PC-9 (cell line): ENCODE results near the gene CNKSR1. TPM values are rescaled to one million over a fixed set of nuclear protein-coding genes. Genes with fewer than 3 reads are reported as not detected.

Experiments used
- Bru-seq: library from RNA; stranded (reverse); fragments of 400-500 nt; gene quantifications from one replicate; lab custom pipeline; 2021; lab: Mats Ljungman, UMichigan
- BruChase-seq, 2 experiments: library from RNA; stranded (reverse); fragments of 400-500 nt; gene quantifications; one replicate each; lab custom pipeline; 2021; lab: Mats Ljungman, UMichigan
- BruUV-seq: library from RNA; stranded (reverse); fragments of 400-500 nt; replicated peaks from 2 replicates; lab custom pipeline; 2021; lab: Mats Ljungman, UMichigan
- CTCF ChIA-PET: fragments of 300-600 bp; sonication (Branson Sonifier 250); formaldehyde crosslinking; loops from one replicate; lab custom pipeline; 2022; ENCODE audit warnings: antibody characterized with exemption; lab: Charles Lee
- POLR2A ChIA-PET: fragments of 300-600 bp; sonication (Branson Sonifier 250); formaldehyde crosslinking; loops from one replicate; lab custom pipeline; 2022; ENCODE audit warnings: antibody characterized with exemption; ENCODE audit not compliant: unreplicated experiment; lab: Charles Lee
- DNase-seq, 2 experiments: peaks; one replicate each; pipeline versions ENCODE4 v3.0.0 to v3.0.0-alpha.2; 2015 to 2022; ENCODE audit warnings: mixed read lengths in 1 of 2
- H2AFZ ChIP-seq: fragments of 200-600 bp; sonication (generic); 2 replicates; pipeline ENCODE4 v1.8.1; 2017; ENCODE audit warnings: antibody characterized with exemption
- H3F3A ChIP-seq: fragments of 200-600 bp; sonication (generic); 2 replicates; pipeline ENCODE4 v1.8.1; 2017; ENCODE audit warnings: antibody characterized with exemption, mild to moderate bottlenecking, low read depth; ENCODE audit not compliant: insufficient read depth
- H3K27ac ChIP-seq: fragments of 200-600 bp; sonication (generic); 2 replicates; pipeline ENCODE4 v1.6.1; 2016; ENCODE audit warnings: mixed run types
- H3K27me3 ChIP-seq: fragments of 200-600 bp; sonication (generic); 2 replicates; pipeline ENCODE4 v1.6.1; 2016; ENCODE audit warnings: low read depth, mixed run types; ENCODE audit not compliant: insufficient read depth
- H3K36me3 ChIP-seq: fragments of 200-600 bp; sonication (generic); 2 replicates; pipeline ENCODE4 v1.6.1; 2016; ENCODE audit warnings: low read depth, mixed run types
- H3K4me1 ChIP-seq: fragments of 200-600 bp; sonication (generic); replicated peaks from 2 replicates; pipeline ENCODE4 v1.6.1; 2016; ENCODE audit warnings: mixed run types; ENCODE audit not compliant: insufficient read depth
- H3K4me2 ChIP-seq: fragments of 200-600 bp; sonication (generic); 2 replicates; pipeline ENCODE4 v1.6.1; 2017; ENCODE audit warnings: mixed run types
- H3K4me3 ChIP-seq: fragments of 200-600 bp; sonication (generic); 2 replicates; pipeline ENCODE4 v1.6.1; 2016; ENCODE audit warnings: mixed run types
- H3K79me2 ChIP-seq: fragments of 200-600 bp; sonication (generic); 2 replicates; pipeline ENCODE4 v1.6.1; 2017; ENCODE audit warnings: low read depth, mixed run types
- H3K9me2 ChIP-seq: fragments of 200-600 bp; sonication (generic); 2 replicates; pipeline ENCODE4 v1.8.1; 2017; ENCODE audit warnings: mild to moderate bottlenecking; ENCODE audit not compliant: insufficient read depth
- H3K9me3 ChIP-seq: fragments of 200-600 bp; sonication (generic); 2 replicates; pipeline ENCODE4 v1.8.1; 2016; ENCODE audit warnings: low read depth; ENCODE audit not compliant: insufficient read depth
- H4K20me1 ChIP-seq: fragments of 200-600 bp; sonication (generic); 2 replicates; pipeline ENCODE4 v1.8.1; 2017; ENCODE audit not compliant: insufficient read depth
- CTCF ChIP-seq: fragments of 200-600 bp; sonication (generic); conservative IDR thresholded peaks from 2 replicates; pipeline ENCODE4 v1.6.1; 2017; ENCODE audit warnings: mixed run types, antibody characterized with exemption, mild to moderate bottlenecking, moderate library complexity
- EZH2 ChIP-seq: fragments of 200-600 bp; sonication (generic); IDR thresholded peaks from 2 replicates; pipeline ENCODE4 v1.8.0; 2017; ENCODE audit warnings: antibody characterized with exemption, low read depth
- intact Hi-C: fragments of 100-400 bp; cut with micrococcal nuclease; formaldehyde crosslinking; loops from one replicate; pipeline ENCODE4 v1.10.0; 2022; ENCODE audit not compliant: unreplicated experiment
- long read RNA-seq: library from polyadenylated mRNA; stranded (forward); transcript quantifications from one replicate; pipeline ENCODE4 v2.0.0, GENCODE V29; 2022
- total RNA-seq: library from RNA; stranded (reverse); gene quantifications from 2 replicates; pipeline ENCODE4 v1.2.3, GENCODE V29; 2021

The CNKSR1 gene
- total RNA-seq (31.6 and 33.4 TPM in 2 replicates), Bru-seq, nascent RNA (percentile 53 among the genes with signal in this experiment), BruChase-seq, experiment 1, labeled RNA remaining after a 2-hour chase (percentile 68 among the genes with signal in this experiment), BruChase-seq, experiment 2, labeled RNA remaining after a 6-hour chase (percentile 74 among the genes with signal in this experiment)
- long read RNA-seq, transcript CNKSR1-201 (21 exons, 2,625 nt), result major isoform, 24 of 61 reads
- long read RNA-seq, partial matches to known transcripts, result 10 of 61 reads
- long read RNA-seq, other reads (novel, unspliced or antisense), result 23 of 61 reads

- CTCF ChIA-PET, result interaction anchor here (0.5 to 1.1 kb wide), 5 partner anchors 33 to 751 kb away, joined by 3 to 7 read pairs (median 5); partner anchors contain the start of genes CEP85 and PAFAH2
- Histone ChIP-seq H3K4me2 (peak within 1 kb of the TSS; percentile 91), H3K4me1 (peaks cover 21% of the 10 kb centered on the region), H3K79me2 (peaks cover 14% of the 10 kb centered on the region), H3K36me3 (no peaks in the 10 kb centered on the region; the same call in 1 of the 2 replicates), H3F3A (peaks cover 40% of the 10 kb centered on the region), H3K4me3 (peak within 1 kb of the TSS; percentile 67), H3K9me2 (no peaks in the 10 kb centered on the region), H3K9me3 (no peaks in the 10 kb centered on the region), H3K27me3 (no peaks in the 10 kb centered on the region), H4K20me1 (no peaks in the 10 kb centered on the region), H3K27ac (peak within 1 kb of the TSS; percentile 64), H2AFZ (peak within 1 kb of the TSS; percentile 84)
- DNase-seq, result peak; percentile 88 to 89
- no TSS peak for BruUV-seq
- POLR2A ChIA-PET, result interaction anchor here (0.5 to 0.6 kb wide), 4 partner anchors 8 to 328 kb away, joined by 3 to 8 read pairs (median 4); partner anchors contain the start of gene ZNF593
- TF ChIP-seq CTCF, result peak; percentile 71
- no peak for TF ChIP-seq EZH2
- intact Hi-C loops, result loop anchor here (1.0 to 10.0 kb wide), 2 partner anchors 57 to 238 kb away; partner anchors contain the start of genes CEP85 and LIN28A
These were observed at the start of gene CNKSR1 for GRCh38 chr1:26177182-26177684. TSS of gene CNKSR1 (plus strand) at chr1:26177491. CDS start at chr1:26177548, 57 bp downstream.

- POLR2A ChIA-PET, result no interaction called here
- intact Hi-C loops, result no loop called here
- Histone ChIP-seq H3F3A (peaks cover 24% of the 10 kb centered on the region), H3K9me3 (no peaks in the 10 kb centered on the region), H3K27ac (no peak overlapping the region), H3K36me3 (peaks cover 3% of the 10 kb centered on the region; the same call in 1 of the 2 replicates), H3K79me2 (peaks cover 3% of the 10 kb centered on the region), H4K20me1 (no peaks in the 10 kb centered on the region), H3K27me3 (no peaks in the 10 kb centered on the region), H3K9me2 (no peaks in the 10 kb centered on the region), H2AFZ (no peak overlapping the region), H3K4me2 (no peak overlapping the region), H3K4me1 (peaks cover 30% of the 10 kb centered on the region), H3K4me3 (no peak overlapping the region)
- TF ChIP-seq EZH2 (no peak), CTCF (no peak)
- no TSS peak for BruUV-seq
- no peak for DNase-seq
- CTCF ChIA-PET, result interaction anchor here (0.7 kb wide), 1 partner anchor 13 kb away, joined by 6 read pairs; no protein-coding TSS in a partner anchor
These were observed 47.5 kb upstream of the CNKSR1 start for GRCh38 chr1:26129778-26130177.

GRCh38 chr1:26130695-26131094 is 46.6 kb upstream of the CNKSR1 start:
- POLR2A ChIA-PET, result no interaction called here
- H3K4me3 ChIP-seq, result no peak overlapping the region
- TF ChIP-seq CTCF, result no peak
- TF ChIP-seq EZH2, result no peak
- no peak overlapping the region for H2AFZ ChIP-seq
- H3K4me2 ChIP-seq, result no peak overlapping the region
- H3K27ac ChIP-seq, result no peak overlapping the region
- no peaks in the 10 kb centered on the region for H3K27me3 ChIP-seq
- H3K79me2 ChIP-seq, result no peaks in the 10 kb centered on the region
- no peaks in the 10 kb centered on the region for H3K9me3 ChIP-seq
- no peak for DNase-seq
- BruUV-seq, result no TSS peak
- intact Hi-C loops, result no loop called here
- CTCF ChIA-PET, result interaction anchor here (0.6 kb wide), 1 partner anchor 169 kb away, joined by 3 read pairs; no protein-coding TSS in a partner anchor
- H3K36me3 ChIP-seq, result no peaks in the 10 kb centered on the region
- no peaks in the 10 kb centered on the region for H3K9me2 ChIP-seq
- H4K20me1 ChIP-seq, result no peaks in the 10 kb centered on the region
- H3F3A ChIP-seq, result peaks cover 15% of the 10 kb centered on the region
- peaks cover 20% of the 10 kb centered on the region for H3K4me1 ChIP-seq
